HG03521 (cell line): Measurements from ENCODE around the gene APBA3.

ENCODE experiments used
- ATAC-seq: cut with Tn5 transposase; IDR thresholded peaks from one replicate; pipeline ENCODE4 v1.9.1; 2021; ENCODE audit warnings: mild to moderate bottlenecking, moderate library complexity; ENCODE audit not compliant: unreplicated experiment

APBA3 gene

GRCh38 chr19:3788996-3789778, 27.7 kb upstream of the APBA3 start:
- ATAC-seq, result no peak

DNA sequence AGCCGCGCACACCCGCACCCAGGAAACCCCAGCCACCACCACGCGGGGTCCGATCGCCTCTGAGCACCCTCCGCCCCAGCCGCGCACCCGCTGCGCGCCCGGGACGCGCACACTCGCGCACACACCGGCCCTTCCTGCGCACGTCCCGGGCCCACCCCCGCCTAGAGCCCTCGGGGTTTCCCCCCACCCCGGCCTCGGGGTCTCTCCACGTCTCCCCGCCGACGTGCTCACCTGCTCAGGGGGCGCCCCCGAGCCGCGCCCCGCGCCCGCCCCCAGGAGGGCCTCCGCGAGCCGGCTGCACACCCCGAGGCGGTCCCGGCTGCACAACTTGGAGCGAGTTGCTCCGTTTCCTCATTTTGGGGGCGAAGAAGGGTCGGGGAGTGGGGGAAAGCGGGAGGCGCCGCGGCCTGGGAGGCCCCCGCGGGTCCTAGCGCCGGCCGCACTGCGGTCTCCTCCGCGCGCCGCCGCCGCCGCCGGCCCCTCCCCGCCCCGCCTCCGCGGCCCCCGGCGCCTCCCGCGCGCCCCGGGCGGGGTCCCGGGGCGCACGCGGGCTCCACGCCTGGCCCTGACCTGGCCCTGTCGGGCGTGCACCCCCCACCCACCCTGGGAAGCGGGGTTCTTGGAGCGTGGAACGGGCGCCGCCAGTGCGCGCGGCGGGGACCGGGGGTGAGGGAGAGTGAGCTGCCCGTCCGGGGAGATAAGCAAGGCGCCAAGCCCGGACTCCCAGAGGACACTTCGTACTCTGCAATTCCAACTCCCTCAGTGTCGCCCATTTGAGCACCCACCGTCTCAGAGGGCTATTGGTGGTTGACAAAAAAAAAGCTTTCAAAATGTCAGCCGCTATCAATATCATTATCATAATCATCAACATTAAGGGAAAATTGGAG, 24.7 kb upstream of the APBA3 start, which contains the start of gene MATK:
Gene MATK (minus strand): TSS at position 444 of the 887 bp plus-strand sequence. CDS start 1,246 bp downstream, outside the sequence.
- no peak for ATAC-seq

GRCh38 chr19:3785451-3785937, 24.0 kb upstream of the APBA3 start:
- no peak for ATAC-seq

DNA sequence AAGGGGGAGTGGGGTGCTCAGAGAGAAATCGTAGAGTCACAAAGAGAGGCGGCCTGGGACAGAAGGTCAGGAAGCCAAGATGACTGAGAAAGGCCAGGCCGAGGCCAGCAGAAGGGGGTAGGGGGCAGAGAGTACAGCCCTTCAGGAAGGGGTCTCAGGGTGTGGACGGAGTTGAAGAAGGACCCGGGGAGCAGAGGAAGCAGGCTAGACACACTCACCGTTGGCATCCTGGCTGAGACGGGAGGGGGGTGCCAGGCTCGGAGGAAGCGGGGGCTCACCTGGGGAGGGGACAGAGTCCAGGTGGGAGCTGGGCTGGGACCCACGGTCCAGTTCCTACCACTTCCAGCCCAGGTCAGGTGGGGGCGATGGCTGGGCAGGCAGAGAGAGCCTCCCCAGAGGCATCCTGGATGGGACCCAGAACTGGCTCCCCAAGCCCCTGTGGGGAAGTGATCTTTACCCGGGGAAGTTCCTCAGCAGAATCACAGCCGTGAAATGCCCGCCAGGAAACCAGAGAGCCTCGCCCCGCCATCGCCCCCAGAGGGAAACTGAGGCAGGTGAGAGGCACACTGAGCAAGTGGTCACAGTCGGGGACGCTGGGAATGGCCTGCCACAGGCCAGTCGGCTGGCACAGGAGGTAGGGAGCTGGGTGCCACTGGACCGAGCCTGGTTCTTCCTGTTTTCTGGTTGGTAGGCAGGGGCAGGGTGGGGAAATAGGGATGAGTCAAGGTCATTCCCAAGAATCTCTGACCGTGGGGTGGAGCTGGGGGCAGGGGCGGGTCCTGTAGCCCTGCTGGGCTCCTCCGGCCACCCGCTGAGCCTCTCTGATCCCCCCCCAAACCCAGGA, 23.3 kb upstream of the APBA3 start:
- ATAC-seq, result no peak

DNA sequence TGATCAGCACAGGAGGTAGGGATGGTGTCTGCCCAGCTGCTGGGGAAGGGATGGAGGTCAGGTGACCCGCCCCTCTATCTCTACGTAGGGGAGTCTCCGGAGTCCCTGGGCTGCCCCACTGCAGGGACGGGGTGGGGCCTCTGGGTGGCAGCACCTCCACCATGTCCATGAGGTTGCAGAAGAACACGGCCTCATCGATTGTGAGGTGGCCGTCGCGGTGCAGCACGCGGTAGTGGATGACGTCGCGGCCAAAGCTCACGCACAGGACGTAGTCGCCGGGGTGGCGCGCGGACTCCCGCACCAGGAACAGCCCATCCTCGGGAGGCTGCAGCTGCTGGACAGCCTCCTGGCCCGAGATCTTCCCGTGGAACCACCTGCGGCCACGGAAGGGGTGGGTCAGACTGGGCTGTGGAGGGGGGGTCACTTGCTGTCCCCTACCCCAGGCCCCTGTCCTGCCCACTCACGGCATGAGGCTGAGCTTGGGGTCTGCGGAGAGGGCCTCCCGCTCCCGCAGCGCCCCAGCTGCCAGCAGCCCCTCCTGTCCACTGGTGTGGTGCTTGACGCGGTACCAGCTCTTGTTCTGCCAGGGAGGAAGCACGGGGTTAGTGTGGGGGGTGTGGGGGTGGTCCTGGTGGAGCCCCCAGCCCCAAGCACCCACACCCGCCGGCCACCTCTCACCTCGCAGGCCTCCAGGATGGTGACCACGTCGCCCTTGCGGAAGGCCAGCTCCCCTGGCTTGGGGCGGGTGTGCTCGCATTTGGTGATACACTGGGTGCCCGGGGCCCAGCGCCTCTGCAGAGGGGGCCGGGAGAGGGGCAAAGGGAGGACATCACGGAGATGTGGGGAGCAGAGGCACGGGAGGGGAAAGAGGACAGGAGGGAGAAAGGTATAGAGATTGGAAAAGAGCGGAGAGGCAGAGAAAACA, 22.4 kb upstream of the APBA3 start:
- no peak for ATAC-seq

- no peak for ATAC-seq
Measured at GRCh38 chr19:3782903-3783302, 21.4 kb upstream of the APBA3 start.

DNA sequence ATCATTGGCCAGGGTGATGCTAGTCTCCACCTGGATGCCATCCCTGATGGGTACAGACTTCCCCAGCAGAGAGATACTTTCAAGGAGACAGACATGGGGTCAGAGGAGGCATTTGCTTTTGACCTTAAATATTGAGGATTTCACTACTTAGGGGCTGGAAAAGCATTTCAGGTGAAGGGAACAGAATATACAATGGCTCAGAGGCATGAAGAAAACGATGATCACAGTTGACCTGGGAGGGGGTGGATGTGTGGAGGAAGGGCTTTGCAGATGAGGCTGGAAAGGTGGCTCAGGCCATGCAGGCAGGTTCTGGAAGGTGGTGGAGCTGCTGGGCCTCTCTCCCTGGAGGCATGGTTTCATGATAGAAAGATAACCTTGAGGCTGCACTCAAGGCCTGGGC, 20.8 kb upstream of the APBA3 start:
- ATAC-seq, result no peak

DNA sequence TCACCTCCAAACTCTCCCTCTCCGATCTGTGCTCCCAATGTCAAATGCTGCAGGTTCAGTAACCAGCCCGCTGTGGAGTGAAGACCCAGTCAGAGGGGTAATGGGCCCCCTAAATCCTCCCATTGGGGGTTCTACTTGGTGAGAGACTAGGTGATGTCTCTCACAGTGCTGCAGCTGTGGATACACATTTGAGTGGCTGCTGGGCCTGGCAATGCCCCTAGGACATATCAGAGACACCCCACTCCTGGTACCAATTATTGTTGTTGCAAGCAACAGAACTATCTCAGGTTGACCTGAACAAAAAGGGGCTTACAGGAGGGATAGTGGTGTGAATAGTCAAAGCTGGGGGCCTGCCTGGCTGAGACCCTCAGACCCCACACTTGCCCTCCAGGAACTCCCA, 20.1 kb upstream of the APBA3 start:
- no peak for ATAC-seq

DNA sequence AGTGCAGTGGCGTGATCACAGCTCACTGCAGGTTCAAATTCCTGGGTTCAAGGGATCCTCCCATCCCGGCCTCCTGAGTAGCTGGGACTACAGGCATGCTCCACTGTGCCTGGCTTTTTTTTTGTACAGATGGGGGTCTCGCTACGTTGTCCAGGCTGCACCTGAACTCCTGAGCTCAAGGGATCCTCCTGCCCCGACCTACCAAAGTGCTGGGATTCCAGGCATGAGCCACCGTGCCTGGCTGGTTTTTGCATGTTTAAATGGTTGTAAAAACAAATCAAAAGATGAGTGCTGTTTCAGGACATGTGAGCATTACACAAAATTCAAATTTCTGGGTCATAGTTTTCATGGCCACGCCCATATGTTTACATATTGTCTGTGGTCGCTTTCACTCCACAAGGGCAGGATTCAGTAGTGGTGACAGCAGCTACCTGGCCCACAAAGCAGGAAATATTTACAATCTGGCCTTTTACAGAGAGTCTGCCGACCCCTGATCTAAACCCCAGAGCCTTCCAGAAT, 19.4 kb upstream of the APBA3 start:
- no peak for ATAC-seq

GRCh38 chr19:3778899-3779723, 17.6 kb upstream of the APBA3 start:
- no peak for ATAC-seq

GRCh38 chr19:3778104-3778867, 16.8 kb upstream of the APBA3 start:
- no peak for ATAC-seq

DNA sequence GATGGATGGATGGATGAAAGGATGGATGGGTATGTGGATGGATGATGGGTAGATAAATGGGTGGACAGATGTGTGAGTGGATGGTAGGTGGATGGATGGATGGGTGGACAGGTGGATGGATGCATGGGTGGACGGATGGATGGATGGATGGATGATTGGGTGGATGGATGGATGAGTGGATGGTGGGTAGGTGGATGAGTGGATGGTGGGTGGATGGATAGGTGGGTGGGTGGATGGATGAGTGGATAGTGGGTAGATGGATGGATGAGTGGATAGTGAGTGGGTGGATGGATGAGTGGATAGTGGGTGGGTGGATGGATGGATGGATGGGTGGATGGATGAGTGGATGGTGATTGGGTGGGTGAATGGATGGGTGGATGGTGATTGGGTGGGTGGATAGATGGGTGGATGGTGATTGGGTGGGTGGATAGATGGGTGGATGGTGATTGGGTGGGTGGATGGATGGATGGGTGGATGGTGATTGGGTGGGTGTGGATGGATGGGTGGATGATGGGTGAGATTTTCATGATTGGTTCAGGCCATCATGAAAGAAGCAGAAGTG, 15.1 kb upstream of the APBA3 start:
- no peak for ATAC-seq

DNA sequence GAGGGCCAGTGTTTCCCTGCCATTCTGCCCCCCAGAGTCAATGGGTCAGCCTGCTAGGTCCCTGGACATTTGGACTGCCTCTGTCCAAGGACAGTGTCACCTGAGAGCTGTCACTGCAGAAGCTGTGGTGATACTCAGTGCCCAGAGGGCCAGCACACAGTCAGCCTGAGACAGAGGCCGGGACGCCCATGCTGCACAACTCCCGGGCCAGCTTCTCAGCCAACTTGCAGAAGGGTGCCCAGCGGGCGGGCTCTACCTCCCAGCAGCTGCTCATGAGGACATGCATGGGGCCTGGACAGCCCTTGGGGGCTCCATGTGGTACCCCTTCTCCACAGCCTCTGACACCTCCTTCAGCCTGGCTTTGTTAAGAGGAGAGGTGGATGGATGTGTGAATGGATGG, 14.3 kb upstream of the APBA3 start:
- ATAC-seq, result no peak

DNA sequence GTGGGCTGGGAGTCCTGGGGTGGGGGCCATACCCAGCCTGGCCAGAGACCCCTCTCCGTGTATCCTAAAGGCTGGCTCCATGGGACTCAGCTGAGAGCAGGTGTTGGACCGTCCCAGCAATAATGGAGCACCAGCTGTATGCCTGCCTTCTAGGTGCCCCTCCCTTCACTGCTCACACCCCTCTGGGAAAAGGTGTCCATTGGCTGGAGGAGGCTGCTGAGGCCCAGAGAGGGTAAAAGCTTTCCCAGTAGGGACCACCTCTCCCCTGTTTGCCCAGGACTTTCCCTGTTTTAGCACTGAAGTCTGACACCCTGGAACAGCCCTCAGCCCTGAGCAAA, 13.9 kb upstream of the APBA3 start:
- no peak for ATAC-seq

- no peak for ATAC-seq
Measured at GRCh38 chr19:3774621-3775373, 13.3 kb upstream of the APBA3 start.

- ATAC-seq, result no peak
Measured at GRCh38 chr19:3773814-3774515, 12.5 kb upstream of the APBA3 start.
